ENCODE results near the gene EFNB2. TPM values are rescaled to one million over a fixed set of nuclear protein-coding genes. Genes with fewer than 3 reads are reported as not detected.

Gene EFNB2
- total RNA-seq, 1 experiment from 2014 or later: 15.9 TPM

DNA sequence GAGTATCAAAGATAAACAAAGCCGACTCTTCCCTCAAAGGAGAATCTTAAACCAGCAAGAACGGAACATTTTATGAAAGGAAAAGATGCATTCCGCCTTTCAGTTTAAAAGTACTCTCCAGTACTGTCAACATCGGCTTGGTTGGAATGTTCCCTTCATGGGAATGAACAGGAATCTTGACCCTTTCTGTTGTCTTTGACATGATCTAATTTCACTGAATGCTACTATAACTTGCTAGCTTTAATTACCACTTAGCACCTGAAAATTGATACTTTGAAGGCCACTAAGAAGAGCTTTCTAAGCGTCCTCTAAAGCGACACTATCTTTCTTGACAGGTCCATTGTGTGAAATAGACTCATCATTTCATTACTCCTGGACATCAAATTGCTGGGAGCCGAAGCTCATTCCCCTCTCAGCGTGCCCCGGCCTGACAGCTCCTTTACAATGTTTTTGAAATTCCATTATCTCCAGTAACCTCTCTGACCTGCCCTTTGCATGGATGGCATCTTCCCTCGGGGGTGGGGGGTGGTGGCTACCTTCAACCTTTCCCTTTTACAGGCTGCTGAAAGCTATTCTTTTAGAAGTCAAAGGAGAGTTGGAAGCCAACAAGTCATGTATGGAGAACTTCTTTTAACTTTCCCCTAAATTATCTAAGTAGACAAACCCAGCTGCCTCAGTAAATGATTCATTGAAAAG lies 67.9 kb downstream of the EFNB2 start:
- TF ChIP-seq HMGA2 (CRISPR knock-in tag; IDR thresholded peaks at IDR 0.05) (no peak), MAX (CRISPR knock-in tag; IDR thresholded peaks at IDR 0.05) (no peak), ZNF138 (CRISPR knock-in tag; conservative IDR thresholded peaks at IDR 0.05) (no peak), ZBTB21 (CRISPR knock-in tag; IDR thresholded peaks at IDR 0.05; ENCODE audit: borderline replicate concordance) (no peak), ZNF232 (CRISPR knock-in tag; IDR thresholded peaks at IDR 0.05) (no peak), ETV6 (CRISPR knock-in tag; IDR thresholded peaks at IDR 0.05) (no peak), FOXP1 (CRISPR knock-in tag; IDR thresholded peaks at IDR 0.05; ENCODE audit: borderline replicate concordance) (no peak), ELF4 (CRISPR knock-in tag; IDR thresholded peaks at IDR 0.05; ENCODE audit: low read depth) (no peak), PRDM15 (CRISPR knock-in tag; IDR thresholded peaks at IDR 0.05) (no peak)
- TF ChIP-seq, protein P1, sequence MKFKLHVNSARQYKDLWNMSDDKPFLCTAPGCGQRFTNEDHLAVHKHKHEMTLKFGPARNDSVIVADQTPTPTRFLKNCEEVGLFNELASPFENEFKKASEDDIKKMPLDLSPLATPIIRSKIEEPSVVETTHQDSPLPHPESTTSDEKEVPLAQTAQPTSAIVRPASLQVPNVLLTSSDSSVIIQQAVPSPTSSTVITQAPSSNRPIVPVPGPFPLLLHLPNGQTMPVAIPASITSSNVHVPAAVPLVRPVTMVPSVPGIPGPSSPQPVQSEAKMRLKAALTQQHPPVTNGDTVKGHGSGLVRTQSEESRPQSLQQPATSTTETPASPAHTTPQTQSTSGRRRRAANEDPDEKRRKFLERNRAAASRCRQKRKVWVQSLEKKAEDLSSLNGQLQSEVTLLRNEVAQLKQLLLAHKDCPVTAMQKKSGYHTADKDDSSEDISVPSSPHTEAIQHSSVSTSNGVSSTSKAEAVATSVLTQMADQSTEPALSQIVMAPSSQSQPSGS (CRISPR knock-in tag; IDR thresholded peaks at IDR 0.05; ENCODE audit: borderline replicate concordance, low read depth): no peak
- TF ChIP-seq, protein P2, sequence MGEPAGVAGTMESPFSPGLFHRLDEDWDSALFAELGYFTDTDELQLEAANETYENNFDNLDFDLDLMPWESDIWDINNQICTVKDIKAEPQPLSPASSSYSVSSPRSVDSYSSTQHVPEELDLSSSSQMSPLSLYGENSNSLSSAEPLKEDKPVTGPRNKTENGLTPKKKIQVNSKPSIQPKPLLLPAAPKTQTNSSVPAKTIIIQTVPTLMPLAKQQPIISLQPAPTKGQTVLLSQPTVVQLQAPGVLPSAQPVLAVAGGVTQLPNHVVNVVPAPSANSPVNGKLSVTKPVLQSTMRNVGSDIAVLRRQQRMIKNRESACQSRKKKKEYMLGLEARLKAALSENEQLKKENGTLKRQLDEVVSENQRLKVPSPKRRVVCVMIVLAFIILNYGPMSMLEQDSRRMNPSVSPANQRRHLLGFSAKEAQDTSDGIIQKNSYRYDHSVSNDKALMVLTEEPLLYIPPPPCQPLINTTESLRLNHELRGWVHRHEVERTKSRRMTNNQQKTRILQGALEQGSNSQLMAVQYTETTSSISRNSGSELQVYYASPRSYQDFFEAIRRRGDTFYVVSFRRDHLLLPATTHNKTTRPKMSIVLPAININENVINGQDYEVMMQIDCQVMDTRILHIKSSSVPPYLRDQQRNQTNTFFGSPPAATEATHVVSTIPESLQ (CRISPR knock-in tag; IDR thresholded peaks at IDR 0.05): no peak
- Mint-ChIP-seq H3K36me3 (no peaks in the 10 kb centered on the region), H3K4me3 (no peak overlapping the region), H3K9me3 (no peaks in the 10 kb centered on the region), H3K27me3 (ENCODE audit: low read depth) (peaks cover 6% of the 10 kb centered on the region), H3K4me1 (peaks cover 21% of the 10 kb centered on the region), H3K27ac (no peak overlapping the region)
- ATAC-seq: no peak
- ChIA-PET POLR2A (no interaction called here), CTCF (interaction anchor here (1.1 to 1.2 kb wide), 2 partner anchors 26 to 1057 kb away, joined by 3 read pairs; no protein-coding TSS in a partner anchor)
- no peak for DNase-seq (ENCODE audit: low spot score)

GRCh38 chr13:106466691-106467426 lies 68.6 kb downstream of the EFNB2 start:
- Mint-ChIP-seq H3K36me3 (no peaks in the 10 kb centered on the region), H3K27me3 (ENCODE audit: low read depth) (peaks cover 6% of the 10 kb centered on the region), H3K27ac (no peak overlapping the region), H3K9me3 (no peaks in the 10 kb centered on the region), H3K4me1 (peaks cover 15% of the 10 kb centered on the region), H3K4me3 (no peak overlapping the region)
- ATAC-seq: no peak
- POLR2A ChIA-PET: no interaction called here
- CTCF ChIA-PET: interaction anchor here (1.1 to 1.2 kb wide), 2 partner anchors 26 to 1056 kb away, joined by 3 read pairs; no protein-coding TSS in a partner anchor
- no peak for DNase-seq (ENCODE audit: low spot score)
- TF ChIP-seq MAX (CRISPR knock-in tag; IDR thresholded peaks at IDR 0.05) (no peak), ZNF671 (CRISPR knock-in tag; IDR thresholded peaks at IDR 0.05) (no peak), MYBL2 (CRISPR knock-in tag; IDR thresholded peaks at IDR 0.05) (no peak), FOXK1 (CRISPR knock-in tag; IDR thresholded peaks at IDR 0.05) (no peak), ELF4 (CRISPR knock-in tag; IDR thresholded peaks at IDR 0.05; ENCODE audit: low read depth) (no peak), OVOL2 (CRISPR knock-in tag; IDR thresholded peaks at IDR 0.05; ENCODE audit: borderline replicate concordance) (no peak), AR (CRISPR knock-in tag; IDR thresholded peaks at IDR 0.05) (no peak), PRDM15 (CRISPR knock-in tag; IDR thresholded peaks at IDR 0.05) (no peak)
- TF ChIP-seq, protein P3, sequence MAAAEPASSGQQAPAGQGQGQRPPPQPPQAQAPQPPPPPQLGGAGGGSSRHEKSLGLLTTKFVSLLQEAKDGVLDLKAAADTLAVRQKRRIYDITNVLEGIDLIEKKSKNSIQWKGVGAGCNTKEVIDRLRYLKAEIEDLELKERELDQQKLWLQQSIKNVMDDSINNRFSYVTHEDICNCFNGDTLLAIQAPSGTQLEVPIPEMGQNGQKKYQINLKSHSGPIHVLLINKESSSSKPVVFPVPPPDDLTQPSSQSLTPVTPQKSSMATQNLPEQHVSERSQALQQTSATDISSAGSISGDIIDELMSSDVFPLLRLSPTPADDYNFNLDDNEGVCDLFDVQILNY (CRISPR knock-in tag; IDR thresholded peaks at IDR 0.05): no peak

All from WTC11 (cell line).